Measurements from ENCODE around the gene GRM5. TPM values are rescaled to one million over a fixed set of nuclear protein-coding genes. Genes with fewer than 3 reads are reported as not detected.

GRM5 gene
- total RNA-seq, 4 donors from 2014 or later = not detected

DNA sequence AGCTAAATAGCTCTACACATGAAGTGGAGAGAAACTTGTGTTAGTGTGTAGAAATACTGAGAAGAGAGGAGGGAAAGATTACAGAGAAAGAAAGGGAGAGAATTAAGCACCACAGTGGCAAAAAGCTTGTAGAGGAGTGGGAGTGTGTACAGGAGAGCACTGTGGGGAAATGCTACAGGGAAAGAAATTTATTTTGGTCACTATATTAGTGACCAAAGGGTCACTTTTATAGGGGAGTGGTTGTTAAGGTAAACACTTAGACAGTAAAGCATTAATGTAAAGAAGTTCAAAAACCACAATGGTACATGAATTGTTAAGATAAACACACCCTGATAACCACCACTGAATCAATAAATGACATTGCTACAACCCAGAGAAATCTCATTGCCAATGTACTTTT lies 421.1 kb downstream of the GRM5 start:
- H3K9me3 ChIP-seq = no peaks in the 10 kb centered on the region
- H3K36me3 ChIP-seq = no peaks in the 10 kb centered on the region
- in situ Hi-C loops (cut with MboI; ENCODE audit: low pct_ligation_motif_present in 1 of 4, low pct_unique_long_range_greater_than_20kb in 1 of 4, low sequenced_read_pairs in 3 of 4) = no loop called here
- intact Hi-C loops (cut with DNase I; ENCODE audit: low total_unique reads) = no loop called here
- no peak for DNase-seq
- H3K4me3 ChIP-seq = no peak overlapping the region
- H3K27ac ChIP-seq = no peak overlapping the region
- H3K4me1 ChIP-seq = no peaks in the 10 kb centered on the region
- TF ChIP-seq EP300 (IDR thresholded peaks at IDR 0.05; ENCODE audit: low read depth) (no peak), POLR2A (IDR thresholded peaks at IDR 0.05) (no peak), POLR2AphosphoS5 (IDR thresholded peaks at IDR 0.05) (no peak)
- TF ChIP-seq, protein P1, sequence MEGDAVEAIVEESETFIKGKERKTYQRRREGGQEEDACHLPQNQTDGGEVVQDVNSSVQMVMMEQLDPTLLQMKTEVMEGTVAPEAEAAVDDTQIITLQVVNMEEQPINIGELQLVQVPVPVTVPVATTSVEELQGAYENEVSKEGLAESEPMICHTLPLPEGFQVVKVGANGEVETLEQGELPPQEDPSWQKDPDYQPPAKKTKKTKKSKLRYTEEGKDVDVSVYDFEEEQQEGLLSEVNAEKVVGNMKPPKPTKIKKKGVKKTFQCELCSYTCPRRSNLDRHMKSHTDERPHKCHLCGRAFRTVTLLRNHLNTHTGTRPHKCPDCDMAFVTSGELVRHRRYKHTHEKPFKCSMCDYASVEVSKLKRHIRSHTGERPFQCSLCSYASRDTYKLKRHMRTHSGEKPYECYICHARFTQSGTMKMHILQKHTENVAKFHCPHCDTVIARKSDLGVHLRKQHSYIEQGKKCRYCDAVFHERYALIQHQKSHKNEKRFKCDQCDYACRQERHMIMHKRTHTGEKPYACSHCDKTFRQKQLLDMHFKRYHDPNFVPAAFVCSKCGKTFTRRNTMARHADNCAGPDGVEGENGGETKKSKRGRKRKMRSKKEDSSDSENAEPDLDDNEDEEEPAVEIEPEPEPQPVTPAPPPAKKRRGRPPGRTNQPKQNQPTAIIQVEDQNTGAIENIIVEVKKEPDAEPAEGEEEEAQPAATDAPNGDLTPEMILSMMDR (IDR thresholded peaks at IDR 0.05) = no peak
- H3K27me3 ChIP-seq = no peaks in the 10 kb centered on the region

DNA sequence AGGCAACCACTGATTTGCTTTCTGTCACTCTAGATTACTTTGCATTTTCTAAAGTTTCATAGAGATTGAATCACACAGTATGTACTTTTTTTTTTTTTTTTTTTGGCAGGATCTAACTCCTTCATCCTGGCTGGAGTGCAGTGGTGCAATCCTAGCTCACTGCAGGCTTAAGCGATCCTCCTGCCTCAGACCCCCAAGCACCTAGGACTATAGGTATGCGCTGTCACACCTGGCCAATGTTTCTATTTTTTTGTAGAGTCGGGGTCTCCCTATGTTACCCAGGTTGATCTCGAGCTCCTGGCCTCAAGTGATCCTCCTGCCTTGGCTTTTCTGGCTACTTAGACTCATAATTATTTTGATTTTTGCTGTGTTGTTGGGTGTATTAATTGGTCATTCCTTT lies 433.6 kb downstream of the GRM5 start:
- H3K27ac ChIP-seq = no peak overlapping the region
- no peaks in the 10 kb centered on the region for H3K9me3 ChIP-seq
- in situ Hi-C loops (cut with MboI; ENCODE audit: low pct_ligation_motif_present in 1 of 4, low pct_unique_long_range_greater_than_20kb in 1 of 4, low sequenced_read_pairs in 3 of 4) = no loop called here
- no peaks in the 10 kb centered on the region for H3K36me3 ChIP-seq
- TF ChIP-seq, protein P1 (IDR thresholded peaks at IDR 0.05) = no peak
- TF ChIP-seq POLR2AphosphoS5 (IDR thresholded peaks at IDR 0.05) = no peak
- TF ChIP-seq EP300 (IDR thresholded peaks at IDR 0.05; ENCODE audit: low read depth) = no peak
- no peak for TF ChIP-seq POLR2A (IDR thresholded peaks at IDR 0.05)
- 89 to 96% methylated on average over 4 of the region's 4 CpGs for WGBS, 2 donors (ENCODE audit: low coverage in 1 of 2)
- DNase-seq = no peak
- H3K4me1 ChIP-seq = no peaks in the 10 kb centered on the region
- intact Hi-C loops (cut with DNase I; ENCODE audit: low total_unique reads) = no loop called here
- H3K4me3 ChIP-seq = no peak overlapping the region
- H3K27me3 ChIP-seq = no peaks in the 10 kb centered on the region

DNA sequence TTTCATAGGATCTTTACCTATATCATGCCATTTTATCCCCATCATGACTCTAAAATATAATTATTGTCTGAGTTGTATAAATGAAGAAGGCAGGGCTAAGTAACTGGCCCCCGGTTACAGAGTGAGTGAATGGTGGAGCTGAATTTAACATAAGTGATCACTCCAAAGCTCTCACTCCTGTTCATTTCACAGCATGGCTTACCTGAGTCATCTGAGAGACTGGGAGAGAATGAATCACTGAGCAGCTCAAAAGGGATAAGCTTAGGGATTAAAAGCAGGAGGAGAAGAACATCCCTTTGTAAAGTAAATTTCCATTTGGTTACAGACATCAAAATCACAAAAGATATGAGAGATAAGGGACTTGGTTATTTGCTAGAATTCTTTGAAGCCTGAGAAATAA lies 434.3 kb downstream of the GRM5 start:
- H3K27ac ChIP-seq = no peak overlapping the region
- H3K4me1 ChIP-seq = no peaks in the 10 kb centered on the region
- intact Hi-C loops (cut with DNase I; ENCODE audit: low total_unique reads) = no loop called here
- 44 to 64% methylated on average over 1 of the region's 1 CpG for WGBS, 2 donors (ENCODE audit: low coverage in 1 of 2)
- no peaks in the 10 kb centered on the region for H3K9me3 ChIP-seq
- TF ChIP-seq EP300 (IDR thresholded peaks at IDR 0.05; ENCODE audit: low read depth) (no peak), POLR2AphosphoS5 (IDR thresholded peaks at IDR 0.05) (no peak), POLR2A (IDR thresholded peaks at IDR 0.05) (no peak)
- TF ChIP-seq, protein P1 (IDR thresholded peaks at IDR 0.05) = no peak
- no peaks in the 10 kb centered on the region for H3K36me3 ChIP-seq
- H3K27me3 ChIP-seq = no peaks in the 10 kb centered on the region
- in situ Hi-C loops (cut with MboI; ENCODE audit: low pct_ligation_motif_present in 1 of 4, low pct_unique_long_range_greater_than_20kb in 1 of 4, low sequenced_read_pairs in 3 of 4) = no loop called here
- DNase-seq = no peak
- H3K4me3 ChIP-seq = no peak overlapping the region

DNA sequence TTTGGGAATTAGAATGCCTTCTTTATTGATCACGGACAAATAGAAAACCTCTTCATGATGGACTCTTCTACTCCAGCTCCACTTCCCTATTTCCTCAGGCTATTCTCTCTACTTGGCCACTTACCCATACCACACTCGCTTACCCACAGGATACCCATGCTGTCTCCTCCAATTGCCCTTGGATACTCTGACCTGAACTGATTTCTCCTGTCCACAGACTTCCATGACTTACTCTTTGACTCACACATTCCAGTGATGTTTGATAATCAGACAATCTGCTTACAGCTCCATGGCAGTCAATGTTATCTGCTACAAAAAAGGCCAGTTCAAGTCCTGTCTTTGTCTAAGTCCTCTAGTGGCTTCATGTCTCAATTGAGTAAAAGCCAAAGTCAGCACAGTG lies 436.3 kb downstream of the GRM5 start:
- intact Hi-C loops (cut with DNase I; ENCODE audit: low total_unique reads) = no loop called here
- no peaks in the 10 kb centered on the region for H3K27me3 ChIP-seq
- no peak for DNase-seq
- no peak overlapping the region for H3K27ac ChIP-seq
- no peaks in the 10 kb centered on the region for H3K9me3 ChIP-seq
- no peak overlapping the region for H3K4me3 ChIP-seq
- in situ Hi-C loops (cut with MboI; ENCODE audit: low pct_ligation_motif_present in 1 of 4, low pct_unique_long_range_greater_than_20kb in 1 of 4, low sequenced_read_pairs in 3 of 4) = no loop called here
- whole genome bisulfite sequencing, 2 donors (ENCODE audit: low coverage in 1 of 2) = 87 to 94% methylated on average over 2 of the region's 2 CpGs
- no peaks in the 10 kb centered on the region for H3K4me1 ChIP-seq
- H3K36me3 ChIP-seq = no peaks in the 10 kb centered on the region
- TF ChIP-seq POLR2AphosphoS5 (IDR thresholded peaks at IDR 0.05) (no peak), EP300 (IDR thresholded peaks at IDR 0.05; ENCODE audit: low read depth) (no peak)

DNA sequence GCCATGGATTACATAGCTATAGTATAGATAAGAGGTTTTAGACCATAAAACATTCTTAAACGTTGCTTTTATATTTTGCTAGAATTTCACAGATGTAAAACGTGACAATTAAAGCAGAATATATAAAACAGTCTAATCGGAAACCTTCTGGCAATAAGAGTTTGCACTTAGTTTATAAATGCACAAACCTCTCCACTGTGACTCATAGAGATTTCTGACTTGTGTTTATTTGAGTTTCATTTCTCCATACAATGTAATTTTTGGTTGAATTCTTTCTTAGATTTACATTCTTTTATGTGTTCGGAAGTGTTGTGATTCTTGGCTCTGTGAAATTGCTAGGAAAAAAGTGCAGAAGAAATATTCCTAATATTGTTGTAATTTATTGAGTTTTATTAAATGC lies 439.6 kb downstream of the GRM5 start:
- no peak for TF ChIP-seq POLR2A (IDR thresholded peaks at IDR 0.05)
- no peak for TF ChIP-seq EP300 (IDR thresholded peaks at IDR 0.05; ENCODE audit: low read depth)
- TF ChIP-seq POLR2AphosphoS5 (IDR thresholded peaks at IDR 0.05) = no peak
- TF ChIP-seq, protein P1 (IDR thresholded peaks at IDR 0.05) = no peak
- DNase-seq = no peak
- Histone ChIP-seq H3K27ac (no peak overlapping the region), H3K36me3 (no peaks in the 10 kb centered on the region), H3K4me1 (no peaks in the 10 kb centered on the region), H3K4me3 (no peak overlapping the region), H3K9me3 (no peaks in the 10 kb centered on the region), H3K27me3 (no peaks in the 10 kb centered on the region)
- intact Hi-C loops (cut with DNase I; ENCODE audit: low total_unique reads) (no loop called here), in situ Hi-C loops (cut with MboI; ENCODE audit: low pct_ligation_motif_present in 1 of 4, low pct_unique_long_range_greater_than_20kb in 1 of 4, low sequenced_read_pairs in 3 of 4) (no loop called here)
- 48 to 51% methylated on average over 4 of the region's 4 CpGs for WGBS, 2 donors (ENCODE audit: low coverage in 1 of 2)

All from transverse colon (tissue), 4 donors.